ENCODE results near the gene MYH9. TPM values are rescaled to one million over a fixed set of nuclear protein-coding genes. Genes with fewer than 3 reads are reported as not detected.
A peak's percentile ranks its signal among the peaks of the same experiment; 100 is the strongest.

MYH9 gene
- total RNA-seq, 2 donors from 2014 or later = 1,447 to 1,631 TPM

- Histone ChIP-seq H3K36me3 (peaks cover 6% of the 10 kb centered on the region), H3K4me1 (ENCODE audit: control insufficient read depth in 1 of 2, low read depth in 2 of 2) (peaks cover 27 to 38% of the 10 kb centered on the region in 2 donors), H3K27me3 (replicated peaks; ENCODE audit: insufficient read depth) (no peaks in the 10 kb centered on the region), H3K27ac (peak overlapping the region; percentile 95 to 99), H3K4me3 (peak overlapping the region; percentile 89), H3K9me3 (no peaks in the 10 kb centered on the region)
- TF ChIP-seq CTCF (IDR thresholded peaks at IDR 0.05) = no peak
- no peak for ATAC-seq (ENCODE audit: insufficient number of reproducible peaks, low FRiP score, low read depth)
- no peak for DNase-seq (ENCODE audit: low spot score)
Measured at GRCh38 chr22:36386900-36387708, 663 bp downstream of the MYH9 start.

DNA sequence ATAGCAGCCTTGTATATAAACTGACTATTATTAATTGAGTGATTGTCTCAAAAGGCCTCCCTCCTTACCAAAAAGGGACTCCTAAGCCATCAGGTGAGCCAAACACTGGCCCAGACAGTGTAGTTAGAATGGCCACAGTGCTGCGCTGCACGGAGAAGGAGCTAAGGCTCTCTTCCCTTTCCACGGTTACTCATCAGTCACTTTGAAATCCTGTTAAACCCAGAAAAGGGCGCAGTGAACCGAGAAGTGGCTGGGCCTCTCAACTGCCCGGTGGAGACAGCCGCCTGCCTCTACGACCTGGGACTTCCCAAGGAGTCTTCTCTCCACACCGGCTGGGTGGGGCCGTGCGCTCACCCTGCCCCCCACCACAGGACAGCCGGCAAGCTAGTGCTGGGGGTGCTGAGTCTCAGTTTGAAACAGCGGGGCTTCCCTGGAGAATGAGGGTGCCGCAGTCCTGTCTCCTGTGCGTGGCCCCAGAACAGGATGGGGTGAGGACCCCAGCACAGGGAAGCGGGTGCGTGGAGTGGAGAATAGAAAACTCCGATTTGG, 1.3 kb downstream of the MYH9 start:
- no peak for TF ChIP-seq CTCF (IDR thresholded peaks at IDR 0.05)
- no peaks in the 10 kb centered on the region for H3K27me3 ChIP-seq (replicated peaks; ENCODE audit: insufficient read depth)
- no peak for DNase-seq (ENCODE audit: low spot score)
- peak overlapping the region; percentile 89 for H3K4me3 ChIP-seq
- no peak for ATAC-seq (ENCODE audit: insufficient number of reproducible peaks, low FRiP score, low read depth)
- peaks cover 34 to 44% of the 10 kb centered on the region in 2 donors for H3K4me1 ChIP-seq (ENCODE audit: control insufficient read depth in 1 of 2, low read depth in 2 of 2)
- peak overlapping the region; percentile 95 to 99 for H3K27ac ChIP-seq
- peaks cover 6% of the 10 kb centered on the region for H3K36me3 ChIP-seq
- H3K9me3 ChIP-seq = no peaks in the 10 kb centered on the region

- ATAC-seq (ENCODE audit: insufficient number of reproducible peaks, low FRiP score, low read depth) = no peak
- Histone ChIP-seq H3K27ac (peak overlapping the region; percentile 95 to 99), H3K4me3 (peak overlapping the region; percentile 89), H3K36me3 (peaks cover 6% of the 10 kb centered on the region), H3K27me3 (replicated peaks; ENCODE audit: insufficient read depth) (no peaks in the 10 kb centered on the region), H3K9me3 (no peaks in the 10 kb centered on the region), H3K4me1 (ENCODE audit: control insufficient read depth in 1 of 2, low read depth in 2 of 2) (peaks cover 41 to 52% of the 10 kb centered on the region in 2 donors)
- no peak for TF ChIP-seq CTCF (IDR thresholded peaks at IDR 0.05)
- DNase-seq (ENCODE audit: low spot score) = peak; percentile 69
Measured at GRCh38 chr22:36385491-36386350, 2.0 kb downstream of the MYH9 start.

GRCh38 chr22:36384766-36385481, 2.8 kb downstream of the MYH9 start:
- no peak for DNase-seq (ENCODE audit: low spot score)
- peak; percentile 21 for TF ChIP-seq CTCF (IDR thresholded peaks at IDR 0.05)
- H3K36me3 ChIP-seq = peaks cover 6% of the 10 kb centered on the region
- no peaks in the 10 kb centered on the region for H3K9me3 ChIP-seq
- peaks cover 46 to 59% of the 10 kb centered on the region in 2 donors for H3K4me1 ChIP-seq (ENCODE audit: control insufficient read depth in 1 of 2, low read depth in 2 of 2)
- H3K27me3 ChIP-seq (replicated peaks; ENCODE audit: insufficient read depth) = no peaks in the 10 kb centered on the region
- ATAC-seq (ENCODE audit: insufficient number of reproducible peaks, low FRiP score, low read depth) = no peak
- H3K4me3 ChIP-seq = peak overlapping the region; percentile 89
- peak overlapping the region; percentile 95 to 99 for H3K27ac ChIP-seq

Data from thoracic aorta (tissue), 2 donors.